OCI-LY1 (cell line): ENCODE measurements around the gene SMIM14.

Experiments used
- EZH2 ChIP-seq: fragments of 200-600 bp; sonication (generic), shearing (Covaris generic); IDR thresholded peaks from 2 replicates; pipeline ENCODE4 v1.8.0; 2017; ENCODE audit warnings: borderline replicate concordance, mixed run types, mild to moderate bottlenecking, antibody characterized with exemption, low read length, moderate library complexity, mixed read lengths
- TF ChIP-seq, protein P1 (sequence below): fragments of 200-600 bp; sonication (generic), shearing (Covaris generic); IDR thresholded peaks from 2 replicates; pipeline ENCODE4 v1.5.1; 2017; ENCODE audit warnings: mild to moderate bottlenecking, antibody characterized with exemption, low read length, moderate library complexity, mixed read lengths

DNA sequence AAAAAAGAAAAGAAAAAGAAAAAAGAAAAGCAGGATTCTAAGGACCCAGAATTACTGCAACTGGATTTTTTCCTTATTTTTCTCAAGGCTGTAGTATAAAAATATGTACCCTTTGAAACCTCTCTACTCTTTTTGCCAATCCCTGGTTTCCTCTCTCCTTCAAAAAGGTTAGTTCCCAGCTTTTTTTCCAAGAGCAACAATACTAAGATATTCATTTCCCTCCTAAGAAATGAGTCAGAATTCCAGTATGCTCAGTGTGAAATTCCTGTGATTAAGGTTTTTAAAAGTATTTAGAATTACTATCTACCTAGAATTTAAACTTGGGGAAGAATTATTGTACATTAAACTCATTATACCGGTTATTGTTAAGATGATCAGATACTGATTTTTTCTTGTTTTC is 22.0 kb downstream of the SMIM14 start:
- TF ChIP-seq, protein P1, sequence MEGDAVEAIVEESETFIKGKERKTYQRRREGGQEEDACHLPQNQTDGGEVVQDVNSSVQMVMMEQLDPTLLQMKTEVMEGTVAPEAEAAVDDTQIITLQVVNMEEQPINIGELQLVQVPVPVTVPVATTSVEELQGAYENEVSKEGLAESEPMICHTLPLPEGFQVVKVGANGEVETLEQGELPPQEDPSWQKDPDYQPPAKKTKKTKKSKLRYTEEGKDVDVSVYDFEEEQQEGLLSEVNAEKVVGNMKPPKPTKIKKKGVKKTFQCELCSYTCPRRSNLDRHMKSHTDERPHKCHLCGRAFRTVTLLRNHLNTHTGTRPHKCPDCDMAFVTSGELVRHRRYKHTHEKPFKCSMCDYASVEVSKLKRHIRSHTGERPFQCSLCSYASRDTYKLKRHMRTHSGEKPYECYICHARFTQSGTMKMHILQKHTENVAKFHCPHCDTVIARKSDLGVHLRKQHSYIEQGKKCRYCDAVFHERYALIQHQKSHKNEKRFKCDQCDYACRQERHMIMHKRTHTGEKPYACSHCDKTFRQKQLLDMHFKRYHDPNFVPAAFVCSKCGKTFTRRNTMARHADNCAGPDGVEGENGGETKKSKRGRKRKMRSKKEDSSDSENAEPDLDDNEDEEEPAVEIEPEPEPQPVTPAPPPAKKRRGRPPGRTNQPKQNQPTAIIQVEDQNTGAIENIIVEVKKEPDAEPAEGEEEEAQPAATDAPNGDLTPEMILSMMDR: no peak
- no peak for TF ChIP-seq EZH2
